K562 (cell line): ENCODE results near the gene PPP1CA. TPM values are rescaled to one million over a fixed set of nuclear protein-coding genes. Genes with fewer than 3 reads are reported as not detected.

Source experiments
- AFF1 ChIP-seq, 2 experiments: fragments of 450-650 bp; IDR thresholded peaks; 2 replicates each; pipeline ENCODE4 v1.6.1; 2018; ENCODE audit warnings: mild to moderate bottlenecking in 2 of 2, low read depth in 1 of 2; ENCODE audit not compliant: partially characterized antibody in 2 of 2
- ARID3B ChIP-seq: fragments of 250-450 bp; sonication (Bioruptor Pico); IDR thresholded peaks from 2 replicates; pipeline ENCODE4 v1.4.0; 2020; ENCODE audit warnings: borderline replicate concordance
- CREB1 ChIP-seq, 2 experiments: sonication (generic) in 1 of 2; formaldehyde crosslinking in 1 of 2; IDR thresholded peaks; 2 replicates each; pipeline versions ENCODE4 v1.6.1 to v1.8.0; 2012 to 2022; ENCODE audit warnings: inconsistent platforms in 1 of 2, mild to moderate bottlenecking in 1 of 2, missing genetic modification reagents in 1 of 2, moderate library complexity in 1 of 2
- GATAD2B ChIP-seq: fragments of 450-650 bp; IDR thresholded peaks from 2 replicates; pipeline ENCODE4 v1.6.1; 2017; ENCODE audit warnings: mild to moderate bottlenecking, borderline replicate concordance
- HMG20B ChIP-seq: fragments of 250-450 bp; sonication (Bioruptor Pico); IDR thresholded peaks from 2 replicates; pipeline ENCODE4 v1.5.0; 2021; ENCODE audit warnings: mild to moderate bottlenecking
- HNRNPUL1 ChIP-seq: fragments of 200-400 bp; formaldehyde crosslinking; IDR thresholded peaks from 2 replicates; pipeline ENCODE4 v1.6.1; 2017; ENCODE audit warnings: low read length
- IRF2 ChIP-seq: sonication (generic); formaldehyde crosslinking; IDR thresholded peaks from 2 replicates; pipeline ENCODE4 v1.8.1; 2022; ENCODE audit warnings: mild to moderate bottlenecking, missing genetic modification reagents
- KAT2B ChIP-seq: IDR thresholded peaks from one replicate; pipeline ENCODE4 v1.6.1; 2012; ENCODE audit warnings: low read depth, mild to moderate bottlenecking, control low read depth, inconsistent platforms, low read length, moderate library complexity
- NFRKB ChIP-seq: fragments of 450-650 bp; IDR thresholded peaks from 2 replicates; pipeline ENCODE4 v1.6.1; 2016; ENCODE audit warnings: low read depth
- PREB ChIP-seq: sonication (generic); formaldehyde crosslinking; IDR thresholded peaks from 2 replicates; pipeline ENCODE4 v1.8.1; 2023; ENCODE audit warnings: mild to moderate bottlenecking, missing genetic modification reagents
- SMAD1 ChIP-seq: fragments of 150-350 bp; IDR thresholded peaks from 2 replicates; pipeline ENCODE4 v1.6.1; 2014; ENCODE audit warnings: low read length, low read depth; ENCODE audit not compliant: partially characterized antibody
- ZKSCAN8 ChIP-seq: fragments of 200-800 bp; sonication (Bioruptor generic); IDR thresholded peaks from 2 replicates; pipeline ENCODE4 v1.6.1; 2016; ENCODE audit warnings: missing genetic modification characterization, missing compliant biosample characterization
- ZNF644 ChIP-seq: fragments of 200-800 bp; sonication (Bioruptor generic); IDR thresholded peaks from 2 replicates; pipeline ENCODE4 v1.6.1; 2016; ENCODE audit warnings: low read depth, missing genetic modification characterization, missing compliant biosample characterization
- polyA plus RNA-seq, 8 experiments: library from polyadenylated mRNA; depleted of rRNA in 4 of 8; stranded (reverse) in 5 of 8; unstranded in 3 of 8; fragments of >200 nt; fragmentation: Nextera tagmentation in 2 of 8; fragmentation: Illumina TruSeq in 1 of 8; extraction: Ambion mirVana in 2 of 8; extraction: Trizol in 1 of 8; gene quantifications; 2 replicates each; pipeline versions ENCODE4 v1.2.1 to v1.2.3, GENCODE V29; 2011 to 2014; ENCODE audit warnings: inconsistent platforms in 1 of 8, missing spikeins in 1 of 8
- total RNA-seq, 7 experiments: library from RNA; depleted of rRNA in 6 of 7; stranded (reverse); fragments of >200 nt in 6 of 7; fragmentation: Illumina TruSeq in 2 of 7; extraction: Trizol in 2 of 7; gene quantifications; 2 replicates each; pipeline versions ENCODE4 v1.2.1 to v1.2.3, GENCODE V29; 2011 to 2021; ENCODE audit warnings: low replicate concordance in 1 of 7
- TF ChIP-seq, protein P1 (sequence below), 2 experiments: IDR thresholded peaks; 2 replicates each; pipeline ENCODE4 v1.6.1; 2012; ENCODE audit warnings: improper control_type of control experiment in 2 of 2, low read depth in 2 of 2, low read length in 2 of 2, borderline replicate concordance in 1 of 2
- TF ChIP-seq, protein P2 (sequence below), 2 experiments: fragments of 450-650 bp; conservative IDR thresholded peaks; 2 replicates each; pipeline ENCODE4 v1.6.1; 2017; ENCODE audit warnings: mild to moderate bottlenecking in 2 of 2, moderate library complexity in 2 of 2

PPP1CA gene
- total and polyA plus RNA-seq, 9 of the 15 experiments (the other 6 are each of a cell fraction or from before 2014, with no cell fraction given), result 18.2 to 242 (median 188) TPM

DNA sequence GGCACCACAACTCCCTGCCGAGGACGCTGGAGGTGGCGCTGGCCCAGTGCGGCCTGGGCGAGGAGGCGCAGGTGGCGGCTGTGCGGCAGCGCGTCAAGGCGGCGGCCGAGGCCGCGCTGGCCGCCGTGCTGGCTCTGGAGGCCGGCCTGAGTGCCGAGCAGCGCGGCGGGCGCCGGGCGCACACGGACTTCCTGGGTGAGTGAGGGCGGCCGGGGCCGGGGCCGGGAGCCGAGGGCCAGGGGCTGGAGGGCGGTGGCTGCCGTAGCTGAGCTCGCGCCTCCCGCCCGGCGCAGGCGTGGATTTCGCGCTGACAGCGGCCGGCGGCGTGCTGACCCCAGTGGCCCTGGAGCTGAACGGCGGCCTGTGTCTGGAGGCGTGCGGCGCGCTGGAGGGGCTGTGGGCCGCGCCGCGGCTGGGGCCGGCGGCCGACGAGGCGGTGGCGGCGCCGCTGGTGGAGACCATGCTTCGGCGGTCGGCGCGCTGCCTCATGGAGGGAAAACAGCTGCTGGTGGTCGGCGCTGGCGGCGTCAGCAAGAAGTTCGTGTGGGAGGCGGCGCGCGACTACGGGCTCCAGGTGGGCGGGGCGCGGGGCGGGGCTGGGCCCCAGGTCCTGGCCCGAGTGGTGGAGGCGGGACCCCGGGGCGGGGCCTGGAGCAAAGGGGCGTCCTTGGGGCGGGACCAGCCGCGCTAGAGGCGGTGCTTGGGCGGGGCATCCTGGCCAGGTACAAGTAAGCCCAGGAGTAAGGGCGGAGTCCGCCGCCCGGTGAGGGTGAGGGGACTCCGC, 19.2 kb upstream of the PPP1CA start (continued):
- no peak for TF ChIP-seq HMG20B
- no peak for TF ChIP-seq NFRKB
- no peak for TF ChIP-seq SMAD1
- no peak for TF ChIP-seq ARID3B (CRISPR knock-in tag)
- TF ChIP-seq, protein P1, sequence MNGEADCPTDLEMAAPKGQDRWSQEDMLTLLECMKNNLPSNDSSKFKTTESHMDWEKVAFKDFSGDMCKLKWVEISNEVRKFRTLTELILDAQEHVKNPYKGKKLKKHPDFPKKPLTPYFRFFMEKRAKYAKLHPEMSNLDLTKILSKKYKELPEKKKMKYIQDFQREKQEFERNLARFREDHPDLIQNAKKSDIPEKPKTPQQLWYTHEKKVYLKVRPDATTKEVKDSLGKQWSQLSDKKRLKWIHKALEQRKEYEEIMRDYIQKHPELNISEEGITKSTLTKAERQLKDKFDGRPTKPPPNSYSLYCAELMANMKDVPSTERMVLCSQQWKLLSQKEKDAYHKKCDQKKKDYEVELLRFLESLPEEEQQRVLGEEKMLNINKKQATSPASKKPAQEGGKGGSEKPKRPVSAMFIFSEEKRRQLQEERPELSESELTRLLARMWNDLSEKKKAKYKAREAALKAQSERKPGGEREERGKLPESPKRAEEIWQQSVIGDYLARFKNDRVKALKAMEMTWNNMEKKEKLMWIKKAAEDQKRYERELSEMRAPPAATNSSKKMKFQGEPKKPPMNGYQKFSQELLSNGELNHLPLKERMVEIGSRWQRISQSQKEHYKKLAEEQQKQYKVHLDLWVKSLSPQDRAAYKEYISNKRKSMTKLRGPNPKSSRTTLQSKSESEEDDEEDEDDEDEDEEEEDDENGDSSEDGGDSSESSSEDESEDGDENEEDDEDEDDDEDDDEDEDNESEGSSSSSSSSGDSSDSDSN (IDR thresholded peaks at IDR 0.05; ENCODE audit: borderline replicate concordance in 1 of 2, low read depth in 2 of 2, low read length in 2 of 2), result peak; percentile 40 to 94; a peak in 2 of 4 replicates
- no peak for TF ChIP-seq HNRNPUL1
- no peak for TF ChIP-seq IRF2
- TF ChIP-seq PREB, result no peak
- peak; percentile 83; the same call in 1 of the 2 replicates for TF ChIP-seq GATAD2B
- no peak for TF ChIP-seq AFF1 (IDR thresholded peaks at IDR 0.05; ENCODE audit: low read depth in 1 of 2, partially characterized antibody in 2 of 2)
- no peak for TF ChIP-seq ZNF644 (tag)
- TF ChIP-seq, protein P2, sequence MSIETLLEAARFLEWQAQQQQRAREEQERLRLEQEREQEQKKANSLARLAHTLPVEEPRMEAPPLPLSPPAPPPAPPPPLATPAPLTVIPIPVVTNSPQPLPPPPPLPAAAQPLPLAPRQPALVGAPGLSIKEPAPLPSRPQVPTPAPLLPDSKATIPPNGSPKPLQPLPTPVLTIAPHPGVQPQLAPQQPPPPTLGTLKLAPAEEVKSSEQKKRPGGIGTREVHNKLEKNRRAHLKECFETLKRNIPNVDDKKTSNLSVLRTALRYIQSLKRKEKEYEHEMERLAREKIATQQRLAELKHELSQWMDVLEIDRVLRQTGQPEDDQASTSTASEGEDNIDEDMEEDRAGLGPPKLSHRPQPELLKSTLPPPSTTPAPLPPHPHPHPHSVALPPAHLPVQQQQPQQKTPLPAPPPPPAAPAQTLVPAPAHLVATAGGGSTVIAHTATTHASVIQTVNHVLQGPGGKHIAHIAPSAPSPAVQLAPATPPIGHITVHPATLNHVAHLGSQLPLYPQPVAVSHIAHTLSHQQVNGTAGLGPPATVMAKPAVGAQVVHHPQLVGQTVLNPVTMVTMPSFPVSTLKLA (conservative IDR thresholded peaks at IDR 0.05), result 0 out of 4 replicates have a peak, but pooled peaks of 1 of the 2 experiments have one; percentile 24
- TF ChIP-seq KAT2B, result no peak
- TF ChIP-seq ZKSCAN8 (CRISPR knock-in tag), result no peak
- TF ChIP-seq CREB1 (IDR thresholded peaks at IDR 0.05), result peak; percentile 71; the same call in 1 of the 2 replicates
- 0 out of 2 replicates have a peak, but pooled peaks have one; percentile 29 for TF ChIP-seq CREB1 (CRISPR knock-in tag; IDR thresholded peaks at IDR 0.05)
